K562 (cell line): Measurements from ENCODE around the gene FGF23.

Experiments used
- ELF1 ChIP-seq: fragments of 200-800 bp; sonication (Bioruptor generic); IDR thresholded peaks from 2 replicates; pipeline ENCODE4 v1.6.1; 2016; ENCODE audit warnings: missing genetic modification characterization, missing compliant biosample characterization
- PCBP2 ChIP-seq: fragments of 200-400 bp; formaldehyde crosslinking; IDR thresholded peaks from 2 replicates; pipeline ENCODE4 v1.6.1; 2018; ENCODE audit warnings: low read length, low read depth, mild to moderate bottlenecking, moderate library complexity; ENCODE audit not compliant: poor library complexity, severe bottlenecking
- ZBTB7A ChIP-seq: IDR thresholded peaks from 2 replicates; pipeline ENCODE4 v1.6.1; 2011; ENCODE audit warnings: low read depth, mild to moderate bottlenecking, low read length, moderate library complexity, borderline replicate concordance; ENCODE audit not compliant: control insufficient read depth
- ZNF592 ChIP-seq: fragments of 450-650 bp; IDR thresholded peaks from 2 replicates; pipeline ENCODE4 v1.6.1; 2017; ENCODE audit warnings: antibody characterized with exemption, mild to moderate bottlenecking

- TF ChIP-seq ELF1 (tag) (no peak), PCBP2 (no peak), ZNF592 (no peak), ZBTB7A (no peak)
Observed at GRCh38 chr12:4416276-4416675, 36.8 kb upstream of the FGF23 start.
